ENCODE measurements around the gene DERL3. TPM values are rescaled to one million over a fixed set of nuclear protein-coding genes. Genes with fewer than 3 reads are reported as not detected.

The DERL3 gene
- total and polyA plus RNA-seq, 2 experiments from 2014 or later = 13.6 to 19.5 TPM

- Histone ChIP-seq H4K20me1 (replicated peaks; ENCODE audit: insufficient read depth) (peaks cover 23% of the 10 kb centered on the region), H3F3A (replicated peaks; ENCODE audit: low read depth) (0 out of 2 replicates have a peak, but pooled peaks cover 13% of the 10 kb centered on the region), H3K4me2 (peak overlapping the region; percentile 97), H3K4me3 (peak overlapping the region; percentile 97), H3K27me3 (ENCODE audit: insufficient read depth) (no peaks in the 10 kb centered on the region), H3K79me2 (replicated peaks; ENCODE audit: insufficient read depth) (peaks cover 39% of the 10 kb centered on the region), H3K9me2 (ENCODE audit: insufficient read depth) (no peaks in the 10 kb centered on the region), H3K4me1 (ENCODE audit: insufficient read depth) (peaks cover 27% of the 10 kb centered on the region), H2AFZ (peak overlapping the region; percentile 99), H3K36me3 (ENCODE audit: insufficient read depth) (no peaks in the 10 kb centered on the region), H3K27ac (ENCODE audit: low read depth) (peak overlapping the region; percentile 99)
- Mint-ChIP-seq H3K4me3 (peak overlapping the region; percentile 96), H3K4me1 (peaks cover 26% of the 10 kb centered on the region), H3K27me3 (ENCODE audit: insufficient read depth, low read depth, poor library complexity) (peaks cover 8% of the 10 kb centered on the region), H3K36me3 (ENCODE audit: low read depth) (peaks cover 6% of the 10 kb centered on the region; the same call in 2 of the 3 replicates), H3K27ac (peak overlapping the region; percentile 97), H3K9me3 (no peaks in the 10 kb centered on the region)
- TF ChIP-seq NANOG (IDR thresholded peaks at IDR 0.05; ENCODE audit: borderline replicate concordance) (no peak), EZH2phosphoT487 (IDR thresholded peaks at IDR 0.05; ENCODE audit: unreplicated experiment) (no peak), EZH2 (IDR thresholded peaks at IDR 0.05; ENCODE audit: low read depth, unreplicated experiment) (no peak), ETS1 (IDR thresholded peaks at IDR 0.05) (no peak), STAT1 (IDR thresholded peaks at IDR 0.05; ENCODE audit: unreplicated experiment) (no peak), POLR2AphosphoS5 (IDR thresholded peaks at IDR 0.05; ENCODE audit: low read depth) (no peak), ZNF114 (CRISPR knock-in tag; IDR thresholded peaks at IDR 0.05) (no peak), ZNF331 (CRISPR knock-in tag; IDR thresholded peaks at IDR 0.05; ENCODE audit: low read depth) (no peak), JUNB (IDR thresholded peaks at IDR 0.05; ENCODE audit: unreplicated experiment) (no peak), CREB1 (CRISPR knock-in tag; IDR thresholded peaks at IDR 0.05; ENCODE audit: low read depth) (no peak)
- TF ChIP-seq, protein P1, sequence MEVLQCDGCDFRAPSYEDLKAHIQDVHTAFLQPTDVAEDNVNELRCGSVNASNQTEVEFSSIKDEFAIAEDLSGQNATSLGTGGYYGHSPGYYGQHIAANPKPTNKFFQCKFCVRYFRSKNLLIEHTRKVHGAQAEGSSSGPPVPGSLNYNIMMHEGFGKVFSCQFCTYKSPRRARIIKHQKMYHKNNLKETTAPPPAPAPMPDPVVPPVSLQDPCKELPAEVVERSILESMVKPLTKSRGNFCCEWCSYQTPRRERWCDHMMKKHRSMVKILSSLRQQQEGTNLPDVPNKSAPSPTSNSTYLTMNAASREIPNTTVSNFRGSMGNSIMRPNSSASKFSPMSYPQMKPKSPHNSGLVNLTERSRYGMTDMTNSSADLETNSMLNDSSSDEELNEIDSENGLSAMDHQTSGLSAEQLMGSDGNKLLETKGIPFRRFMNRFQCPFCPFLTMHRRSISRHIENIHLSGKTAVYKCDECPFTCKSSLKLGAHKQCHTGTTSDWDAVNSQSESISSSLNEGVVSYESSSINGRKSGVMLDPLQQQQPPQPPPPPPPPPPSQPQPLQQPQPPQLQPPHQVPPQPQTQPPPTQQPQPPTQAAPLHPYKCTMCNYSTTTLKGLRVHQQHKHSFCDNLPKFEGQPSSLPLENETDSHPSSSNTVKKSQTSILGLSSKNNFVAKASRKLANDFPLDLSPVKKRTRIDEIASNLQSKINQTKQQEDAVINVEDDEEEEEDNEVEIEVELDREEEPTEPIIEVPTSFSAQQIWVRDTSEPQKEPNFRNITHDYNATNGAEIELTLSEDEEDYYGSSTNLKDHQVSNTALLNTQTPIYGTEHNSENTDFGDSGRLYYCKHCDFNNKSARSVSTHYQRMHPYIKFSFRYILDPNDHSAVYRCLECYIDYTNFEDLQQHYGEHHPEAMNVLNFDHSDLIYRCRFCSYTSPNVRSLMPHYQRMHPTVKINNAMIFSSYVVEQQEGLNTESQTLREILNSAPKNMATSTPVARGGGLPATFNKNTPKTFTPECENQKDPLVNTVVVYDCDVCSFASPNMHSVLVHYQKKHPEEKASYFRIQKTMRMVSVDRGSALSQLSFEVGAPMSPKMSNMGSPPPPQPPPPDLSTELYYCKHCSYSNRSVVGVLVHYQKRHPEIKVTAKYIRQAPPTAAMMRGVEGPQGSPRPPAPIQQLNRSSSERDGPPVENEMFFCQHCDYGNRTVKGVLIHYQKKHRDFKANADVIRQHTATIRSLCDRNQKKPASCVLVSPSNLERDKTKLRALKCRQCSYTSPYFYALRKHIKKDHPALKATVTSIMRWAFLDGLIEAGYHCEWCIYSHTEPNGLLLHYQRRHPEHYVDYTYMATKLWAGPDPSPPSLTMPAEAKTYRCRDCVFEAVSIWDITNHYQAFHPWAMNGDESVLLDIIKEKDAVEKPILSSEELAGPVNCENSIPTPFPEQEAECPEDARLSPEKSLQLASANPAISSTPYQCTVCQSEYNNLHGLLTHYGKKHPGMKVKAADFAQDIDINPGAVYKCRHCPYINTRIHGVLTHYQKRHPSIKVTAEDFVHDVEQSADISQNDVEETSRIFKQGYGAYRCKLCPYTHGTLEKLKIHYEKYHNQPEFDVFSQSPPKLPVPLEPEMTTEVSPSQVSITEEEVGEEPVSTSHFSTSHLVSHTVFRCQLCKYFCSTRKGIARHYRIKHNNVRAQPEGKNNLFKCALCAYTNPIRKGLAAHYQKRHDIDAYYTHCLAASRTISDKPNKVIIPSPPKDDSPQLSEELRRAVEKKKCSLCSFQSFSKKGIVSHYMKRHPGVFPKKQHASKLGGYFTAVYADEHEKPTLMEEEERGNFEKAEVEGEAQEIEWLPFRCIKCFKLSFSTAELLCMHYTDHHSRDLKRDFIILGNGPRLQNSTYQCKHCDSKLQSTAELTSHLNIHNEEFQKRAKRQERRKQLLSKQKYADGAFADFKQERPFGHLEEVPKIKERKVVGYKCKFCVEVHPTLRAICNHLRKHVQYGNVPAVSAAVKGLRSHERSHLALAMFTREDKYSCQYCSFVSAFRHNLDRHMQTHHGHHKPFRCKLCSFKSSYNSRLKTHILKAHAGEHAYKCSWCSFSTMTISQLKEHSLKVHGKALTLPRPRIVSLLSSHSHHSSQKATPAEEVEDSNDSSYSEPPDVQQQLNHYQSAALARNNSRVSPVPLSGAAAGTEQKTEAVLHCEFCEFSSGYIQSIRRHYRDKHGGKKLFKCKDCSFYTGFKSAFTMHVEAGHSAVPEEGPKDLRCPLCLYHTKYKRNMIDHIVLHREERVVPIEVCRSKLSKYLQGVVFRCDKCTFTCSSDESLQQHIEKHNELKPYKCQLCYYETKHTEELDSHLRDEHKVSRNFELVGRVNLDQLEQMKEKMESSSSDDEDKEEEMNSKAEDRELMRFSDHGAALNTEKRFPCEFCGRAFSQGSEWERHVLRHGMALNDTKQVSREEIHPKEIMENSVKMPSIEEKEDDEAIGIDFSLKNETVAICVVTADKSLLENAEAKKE (CRISPR knock-in tag; IDR thresholded peaks at IDR 0.05) = no peak
- TF ChIP-seq, protein P2, sequence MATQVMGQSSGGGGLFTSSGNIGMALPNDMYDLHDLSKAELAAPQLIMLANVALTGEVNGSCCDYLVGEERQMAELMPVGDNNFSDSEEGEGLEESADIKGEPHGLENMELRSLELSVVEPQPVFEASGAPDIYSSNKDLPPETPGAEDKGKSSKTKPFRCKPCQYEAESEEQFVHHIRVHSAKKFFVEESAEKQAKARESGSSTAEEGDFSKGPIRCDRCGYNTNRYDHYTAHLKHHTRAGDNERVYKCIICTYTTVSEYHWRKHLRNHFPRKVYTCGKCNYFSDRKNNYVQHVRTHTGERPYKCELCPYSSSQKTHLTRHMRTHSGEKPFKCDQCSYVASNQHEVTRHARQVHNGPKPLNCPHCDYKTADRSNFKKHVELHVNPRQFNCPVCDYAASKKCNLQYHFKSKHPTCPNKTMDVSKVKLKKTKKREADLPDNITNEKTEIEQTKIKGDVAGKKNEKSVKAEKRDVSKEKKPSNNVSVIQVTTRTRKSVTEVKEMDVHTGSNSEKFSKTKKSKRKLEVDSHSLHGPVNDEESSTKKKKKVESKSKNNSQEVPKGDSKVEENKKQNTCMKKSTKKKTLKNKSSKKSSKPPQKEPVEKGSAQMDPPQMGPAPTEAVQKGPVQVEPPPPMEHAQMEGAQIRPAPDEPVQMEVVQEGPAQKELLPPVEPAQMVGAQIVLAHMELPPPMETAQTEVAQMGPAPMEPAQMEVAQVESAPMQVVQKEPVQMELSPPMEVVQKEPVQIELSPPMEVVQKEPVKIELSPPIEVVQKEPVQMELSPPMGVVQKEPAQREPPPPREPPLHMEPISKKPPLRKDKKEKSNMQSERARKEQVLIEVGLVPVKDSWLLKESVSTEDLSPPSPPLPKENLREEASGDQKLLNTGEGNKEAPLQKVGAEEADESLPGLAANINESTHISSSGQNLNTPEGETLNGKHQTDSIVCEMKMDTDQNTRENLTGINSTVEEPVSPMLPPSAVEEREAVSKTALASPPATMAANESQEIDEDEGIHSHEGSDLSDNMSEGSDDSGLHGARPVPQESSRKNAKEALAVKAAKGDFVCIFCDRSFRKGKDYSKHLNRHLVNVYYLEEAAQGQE (IDR thresholded peaks at IDR 0.05; ENCODE audit: unreplicated experiment) = no peak
- TF ChIP-seq, protein P3, sequence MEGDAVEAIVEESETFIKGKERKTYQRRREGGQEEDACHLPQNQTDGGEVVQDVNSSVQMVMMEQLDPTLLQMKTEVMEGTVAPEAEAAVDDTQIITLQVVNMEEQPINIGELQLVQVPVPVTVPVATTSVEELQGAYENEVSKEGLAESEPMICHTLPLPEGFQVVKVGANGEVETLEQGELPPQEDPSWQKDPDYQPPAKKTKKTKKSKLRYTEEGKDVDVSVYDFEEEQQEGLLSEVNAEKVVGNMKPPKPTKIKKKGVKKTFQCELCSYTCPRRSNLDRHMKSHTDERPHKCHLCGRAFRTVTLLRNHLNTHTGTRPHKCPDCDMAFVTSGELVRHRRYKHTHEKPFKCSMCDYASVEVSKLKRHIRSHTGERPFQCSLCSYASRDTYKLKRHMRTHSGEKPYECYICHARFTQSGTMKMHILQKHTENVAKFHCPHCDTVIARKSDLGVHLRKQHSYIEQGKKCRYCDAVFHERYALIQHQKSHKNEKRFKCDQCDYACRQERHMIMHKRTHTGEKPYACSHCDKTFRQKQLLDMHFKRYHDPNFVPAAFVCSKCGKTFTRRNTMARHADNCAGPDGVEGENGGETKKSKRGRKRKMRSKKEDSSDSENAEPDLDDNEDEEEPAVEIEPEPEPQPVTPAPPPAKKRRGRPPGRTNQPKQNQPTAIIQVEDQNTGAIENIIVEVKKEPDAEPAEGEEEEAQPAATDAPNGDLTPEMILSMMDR (conservative IDR thresholded peaks at IDR 0.05; ENCODE audit: low read depth in 2 of 2) = no peak
- DNase-seq (ENCODE audit: low spot score) (no peak), ATAC-seq (peak; percentile 11)
These were observed 52.5 kb downstream of the DERL3 start for GRCh38 chr22:23786261-23786710.

Data from GM23338 (cell line).